Sigmoid colon (tissue), 7 donors: Measurements from ENCODE around the gene RNF26. TPM values are rescaled to one million over a fixed set of nuclear protein-coding genes. Genes with fewer than 3 reads are reported as not detected.
A peak's percentile ranks its signal among the peaks of the same experiment; 100 is the strongest.

Experiments
- DNase-seq: peaks from one replicate; pipeline ENCODE4 v3.0.0-alpha.2; 2019
- H3K27ac ChIP-seq, 4 donors: fragments of 200-600 bp; sonication (generic); one replicate each; pipeline ENCODE4 v1.5.1; 2016 to 2019; ENCODE audit warnings: mild to moderate bottlenecking in 1 of 4
- H3K27me3 ChIP-seq, 3 donors: fragments of 200-600 bp; sonication (generic); one replicate each; pipeline ENCODE4 v1.5.1; 2019; ENCODE audit warnings: mild to moderate bottlenecking in 1 of 3
- H3K36me3 ChIP-seq, 4 donors: fragments of 200-600 bp; sonication (generic); one replicate each; pipeline ENCODE4 v1.5.1; 2016 to 2019
- H3K4me1 ChIP-seq, 4 donors: fragments of 200-600 bp; sonication (generic); one replicate each; pipeline ENCODE4 v1.5.1; 2017 to 2019
- H3K4me3 ChIP-seq, 4 donors: fragments of 200-600 bp; sonication (generic); one replicate each; pipeline ENCODE4 v1.5.1; 2017 to 2019; ENCODE audit warnings: mild to moderate bottlenecking in 2 of 4, moderate library complexity in 1 of 4
- H3K9me3 ChIP-seq, 4 donors: fragments of 200-600 bp in 3 of 4; sonication (generic) in 3 of 4; one replicate each; pipeline versions ENCODE4 v1.5.1 to v1.6.1; 2013 to 2019
- EP300 ChIP-seq, 4 donors: sonication (generic); formaldehyde crosslinking; IDR thresholded peaks; one replicate each; pipeline ENCODE4 v1.6.1; 2017; ENCODE audit warnings: antibody characterized with exemption in 4 of 4
- POLR2A ChIP-seq, 2 donors: fragments of 450-650 bp; IDR thresholded peaks; one replicate each; pipeline ENCODE4 v1.6.1; 2016; ENCODE audit warnings: antibody characterized with exemption in 2 of 2, mild to moderate bottlenecking in 2 of 2, moderate library complexity in 2 of 2
- POLR2AphosphoS5 ChIP-seq, 4 donors: sonication (generic); formaldehyde crosslinking; IDR thresholded peaks; one replicate each; pipeline ENCODE4 v1.6.1; 2017; ENCODE audit warnings: antibody characterized with exemption in 4 of 4
- WGBS, 2 donors: extraction: QIAGEN DNeasy Blood & Tissue Kit; methylation state at CpG; one replicate each; pipeline ENCODE4 v1.1.7; 2013; 5-methylcytosine and 5-hydroxymethylcytosine counted together
- intact Hi-C: fragments of 100-400 bp; cut with DNase I; formaldehyde crosslinking; loops from one replicate; pipeline ENCODE4 v1.15.1; 2023
- polyA plus RNA-seq, 3 donors: library from polyadenylated mRNA; stranded (reverse); fragments of 200-250 nt; gene quantifications; one replicate each; pipeline ENCODE4 v1.2.3, GENCODE V29; 2013
- total RNA-seq, 4 donors: library from RNA; depleted of rRNA; stranded (reverse); fragments of >200 nt; gene quantifications; one replicate each; pipeline ENCODE4 v1.1.0, GENCODE V29; 2016
- TF ChIP-seq, protein P1 (sequence below), 4 experiments: fragments of 450-650 bp in 3 of 4; fragments of 200-600 bp in 1 of 4; IDR thresholded peaks; one replicate each; pipeline ENCODE4 v1.5.1; 2016 to 2019; ENCODE audit warnings: antibody characterized with exemption in 4 of 4, mild to moderate bottlenecking in 3 of 4, moderate library complexity in 2 of 4
- donor health status: healthy with polysubstance abuse.
- donor health status: Bipolar disorder and iron deficiency.
- donor health status: healthy.

Gene RNF26
- total and polyA plus RNA-seq, 7 donors, result 6.2 to 26.1 (median 10.7) TPM

DNA sequence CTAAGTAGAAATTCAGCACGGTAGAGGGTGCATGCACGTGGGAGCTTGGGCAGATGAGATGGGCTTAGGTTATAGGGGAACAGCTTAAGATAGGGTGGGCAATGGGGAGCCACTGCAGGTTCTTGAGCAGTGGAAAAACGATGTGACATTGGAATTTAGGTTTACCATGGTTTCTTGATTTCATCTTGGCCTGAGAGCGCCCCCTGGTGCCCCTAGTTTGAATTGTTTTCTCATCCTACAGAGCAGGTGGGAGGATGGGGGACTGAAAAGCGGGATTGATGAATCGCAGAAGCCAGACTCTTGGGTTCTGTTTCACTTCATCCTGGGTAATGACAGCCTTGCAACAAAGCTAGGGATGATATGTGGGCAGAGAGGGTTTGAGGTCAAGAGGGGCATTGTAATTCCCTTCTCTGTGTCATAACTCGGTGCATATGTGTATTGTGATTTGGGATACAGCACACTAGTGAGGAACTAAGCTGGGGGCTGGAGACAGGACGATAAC, 10.7 kb upstream of the RNF26 start:
- TF ChIP-seq POLR2AphosphoS5 (IDR thresholded peaks at IDR 0.05), result peak; percentile 86 to 98 (median 93)
- TF ChIP-seq POLR2A (IDR thresholded peaks at IDR 0.05), result no peak
- TF ChIP-seq, protein P1, sequence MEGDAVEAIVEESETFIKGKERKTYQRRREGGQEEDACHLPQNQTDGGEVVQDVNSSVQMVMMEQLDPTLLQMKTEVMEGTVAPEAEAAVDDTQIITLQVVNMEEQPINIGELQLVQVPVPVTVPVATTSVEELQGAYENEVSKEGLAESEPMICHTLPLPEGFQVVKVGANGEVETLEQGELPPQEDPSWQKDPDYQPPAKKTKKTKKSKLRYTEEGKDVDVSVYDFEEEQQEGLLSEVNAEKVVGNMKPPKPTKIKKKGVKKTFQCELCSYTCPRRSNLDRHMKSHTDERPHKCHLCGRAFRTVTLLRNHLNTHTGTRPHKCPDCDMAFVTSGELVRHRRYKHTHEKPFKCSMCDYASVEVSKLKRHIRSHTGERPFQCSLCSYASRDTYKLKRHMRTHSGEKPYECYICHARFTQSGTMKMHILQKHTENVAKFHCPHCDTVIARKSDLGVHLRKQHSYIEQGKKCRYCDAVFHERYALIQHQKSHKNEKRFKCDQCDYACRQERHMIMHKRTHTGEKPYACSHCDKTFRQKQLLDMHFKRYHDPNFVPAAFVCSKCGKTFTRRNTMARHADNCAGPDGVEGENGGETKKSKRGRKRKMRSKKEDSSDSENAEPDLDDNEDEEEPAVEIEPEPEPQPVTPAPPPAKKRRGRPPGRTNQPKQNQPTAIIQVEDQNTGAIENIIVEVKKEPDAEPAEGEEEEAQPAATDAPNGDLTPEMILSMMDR (IDR thresholded peaks at IDR 0.05), result peak; percentile 78 to 86 (median 84)
- TF ChIP-seq EP300 (IDR thresholded peaks at IDR 0.05), result peak in 3 of 4 donors; percentile 13 to 85 (median 58)
- Histone ChIP-seq H3K4me3 (no peak overlapping the region), H3K27me3 (no peaks in the 10 kb centered on the region), H3K9me3 (no peaks in the 10 kb centered on the region), H3K4me1 (peaks cover 0 to 51% (median 44%) of the 10 kb centered on the region in 4 donors), H3K36me3 (no peaks in the 10 kb centered on the region), H3K27ac (peak overlapping the region; percentile 69 to 99 (median 96))
- WGBS, 2 donors, result 16 to 19% methylated on average over 8 of the region's 8 CpGs
- intact Hi-C loops, result loop anchor here (1.0 kb wide), 1 partner anchor 117 kb away; the partner anchor contains the start of gene CBL
- DNase-seq, result peak; percentile 91

DNA sequence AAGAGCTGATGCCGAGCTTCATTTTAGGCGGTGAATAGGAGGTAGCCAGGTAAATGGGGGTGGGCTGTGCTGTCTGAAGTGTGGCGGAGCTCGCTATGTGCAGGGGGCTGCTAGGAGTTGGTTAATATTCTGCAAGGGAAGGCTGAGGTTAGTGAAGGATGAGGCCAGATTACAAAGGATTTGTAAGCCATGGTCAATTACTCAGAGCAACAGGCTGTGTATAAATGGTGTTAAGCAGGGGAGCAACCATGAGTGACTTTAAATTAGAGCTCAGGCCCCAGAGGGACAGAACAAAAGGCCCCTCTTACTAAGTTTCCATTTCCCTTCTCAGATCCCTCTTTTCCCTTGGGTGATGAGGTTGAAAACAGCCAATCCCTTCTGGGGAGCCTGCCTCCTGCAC, 10.1 kb upstream of the RNF26 start:
- intact Hi-C loops, result no loop called here
- no peak for DNase-seq
- no peaks in the 10 kb centered on the region for H3K27me3 ChIP-seq
- TF ChIP-seq EP300 (IDR thresholded peaks at IDR 0.05), result no peak
- no peak for TF ChIP-seq POLR2A (IDR thresholded peaks at IDR 0.05)
- TF ChIP-seq, protein P1 (IDR thresholded peaks at IDR 0.05), result no peak
- no peak for TF ChIP-seq POLR2AphosphoS5 (IDR thresholded peaks at IDR 0.05)
- H3K36me3 ChIP-seq, result no peaks in the 10 kb centered on the region
- H3K4me3 ChIP-seq, result no peak overlapping the region
- WGBS, 2 donors, result 58 to 74% methylated on average over 4 of the region's 4 CpGs
- no peaks in the 10 kb centered on the region for H3K9me3 ChIP-seq
- peak overlapping the region in 3 of 4 donors; percentile 69 to 99 (median 94) for H3K27ac ChIP-seq
- H3K4me1 ChIP-seq, result peaks cover 0 to 45% (median 38%) of the 10 kb centered on the region in 4 donors

- peaks cover 0 to 2% (median 0%) of the 10 kb centered on the region in 4 donors for H3K4me1 ChIP-seq
- H3K4me3 ChIP-seq, result no peak overlapping the region
- no peaks in the 10 kb centered on the region for H3K36me3 ChIP-seq
- no peaks in the 10 kb centered on the region for H3K27me3 ChIP-seq
- TF ChIP-seq, protein P1 (IDR thresholded peaks at IDR 0.05), result no peak
- TF ChIP-seq POLR2AphosphoS5 (IDR thresholded peaks at IDR 0.05) (no peak), POLR2A (IDR thresholded peaks at IDR 0.05) (no peak), EP300 (IDR thresholded peaks at IDR 0.05) (no peak)
- intact Hi-C loops, result no loop called here
- no peak for DNase-seq
- no peaks in the 10 kb centered on the region for H3K9me3 ChIP-seq
- H3K27ac ChIP-seq, result no peak overlapping the region
- WGBS, 2 donors, result 64 to 76% methylated on average over 2 of the region's 2 CpGs
Observed at GRCh38 chr11:119329320-119329719, 5.0 kb upstream of the RNF26 start.

DNA sequence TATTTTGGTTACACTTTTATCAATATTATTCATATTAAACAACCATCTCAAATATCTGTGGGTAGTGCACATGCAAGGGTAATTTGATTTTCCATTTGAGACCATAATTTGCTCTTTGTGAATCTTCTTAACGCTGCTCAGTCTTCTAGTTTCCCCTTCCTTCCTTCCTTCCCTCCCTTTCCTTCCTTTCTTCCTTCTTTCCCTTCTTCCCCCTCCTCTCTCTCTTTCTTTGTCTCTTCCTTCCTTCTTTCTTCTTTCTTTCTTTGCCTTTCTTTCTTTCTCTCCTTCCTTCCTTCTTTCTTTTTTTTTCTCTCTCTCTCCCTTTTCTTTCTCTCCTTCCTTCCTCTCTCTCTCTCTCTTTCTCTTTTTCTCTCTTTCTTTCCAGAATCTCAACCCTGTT, 4.1 kb upstream of the RNF26 start:
- 51 to 70% methylated on average over 1 of the region's 1 CpG for WGBS, 2 donors
- TF ChIP-seq, protein P1 (IDR thresholded peaks at IDR 0.05), result no peak
- TF ChIP-seq POLR2AphosphoS5 (IDR thresholded peaks at IDR 0.05) (no peak), EP300 (IDR thresholded peaks at IDR 0.05) (no peak), POLR2A (IDR thresholded peaks at IDR 0.05) (no peak)
- H3K27ac ChIP-seq, result no peak overlapping the region

More for the DNA sequence above, 4.1 kb upstream of the RNF26 start:
- peaks cover 0 to 7% (median 5%) of the 10 kb centered on the region in 4 donors for H3K4me1 ChIP-seq
- intact Hi-C loops, result no loop called here
- no peak overlapping the region for H3K4me3 ChIP-seq
- no peaks in the 10 kb centered on the region for H3K9me3 ChIP-seq
- no peaks in the 10 kb centered on the region for H3K36me3 ChIP-seq
- no peaks in the 10 kb centered on the region for H3K27me3 ChIP-seq
- no peak for DNase-seq
